Endothelial cell of hepatic sinusoid (primary cell): ENCODE data around the gene LDLRAD4.
"Not testable (repeated sequence)": the region's sequence is repeated elsewhere in the genome, so short reads cannot be mapped to it uniquely, and the experiment has no call there.

Experiments
- in situ Hi-C: cut with HindIII; loops from 2 replicates; pipeline ENCODE4 v1.10.0; 2017; ENCODE audit warnings: low sequenced_read_pairs

LDLRAD4 gene

DNA sequence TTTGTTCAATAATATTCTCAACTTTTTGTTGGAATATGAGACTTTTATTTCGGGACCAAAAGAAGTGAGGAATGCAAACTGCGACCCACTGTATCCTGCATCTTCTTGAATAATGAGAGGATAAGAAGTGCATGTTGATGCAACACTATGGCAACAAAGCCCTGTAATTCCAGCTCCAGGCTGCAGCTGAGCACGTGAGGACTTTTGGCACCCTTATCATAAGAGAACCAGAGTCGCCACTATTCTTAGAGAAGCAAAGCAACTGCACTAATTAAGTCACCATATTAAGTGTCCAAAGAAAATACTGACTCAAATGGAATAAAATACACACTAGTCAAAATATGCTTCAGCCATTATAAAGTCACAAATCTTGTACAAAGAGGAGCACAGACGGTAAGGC lies 441.9 kb downstream of the LDLRAD4 start:
- in situ Hi-C loops = loop anchor here (5.0 kb wide), 1 partner anchor 33 kb away; no protein-coding TSS in a partner anchor

DNA sequence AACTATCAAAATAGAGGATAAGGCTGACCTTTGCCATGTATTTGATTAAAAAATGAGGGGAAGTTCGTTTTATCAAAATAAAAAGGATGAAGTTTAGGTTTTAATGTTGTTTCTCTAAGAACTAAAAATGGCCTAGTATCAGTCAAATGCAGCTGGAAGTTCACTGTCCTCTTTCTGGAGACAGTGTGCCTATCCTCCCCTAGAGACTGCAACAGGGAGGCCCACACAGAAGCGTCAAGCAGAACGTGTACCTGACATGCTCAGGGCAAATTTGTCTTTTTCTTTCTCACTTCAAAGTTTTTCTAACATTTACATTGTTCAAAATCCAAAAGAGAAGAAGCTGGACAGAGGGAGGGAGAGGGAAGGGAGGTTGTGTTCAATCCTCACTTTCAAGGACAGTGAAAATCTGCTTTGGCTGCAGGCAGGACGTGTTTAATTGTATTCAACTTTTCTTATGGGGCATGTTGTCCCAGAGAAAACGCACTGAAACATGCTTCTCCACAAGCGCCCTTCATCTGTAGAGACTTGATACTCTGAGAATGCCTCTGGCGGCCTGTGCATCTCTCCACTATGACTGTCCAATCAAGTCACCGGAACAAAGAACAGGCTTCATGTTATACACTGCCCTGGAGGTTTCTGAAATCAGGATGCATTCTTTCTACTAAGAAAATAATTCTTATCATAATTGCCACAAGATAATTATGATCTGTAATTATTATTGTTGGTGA lies 442.7 kb downstream of the LDLRAD4 start:
- in situ Hi-C loops = loop anchor here (5.0 kb wide), 1 partner anchor 34 kb away; no protein-coding TSS in a partner anchor

DNA sequence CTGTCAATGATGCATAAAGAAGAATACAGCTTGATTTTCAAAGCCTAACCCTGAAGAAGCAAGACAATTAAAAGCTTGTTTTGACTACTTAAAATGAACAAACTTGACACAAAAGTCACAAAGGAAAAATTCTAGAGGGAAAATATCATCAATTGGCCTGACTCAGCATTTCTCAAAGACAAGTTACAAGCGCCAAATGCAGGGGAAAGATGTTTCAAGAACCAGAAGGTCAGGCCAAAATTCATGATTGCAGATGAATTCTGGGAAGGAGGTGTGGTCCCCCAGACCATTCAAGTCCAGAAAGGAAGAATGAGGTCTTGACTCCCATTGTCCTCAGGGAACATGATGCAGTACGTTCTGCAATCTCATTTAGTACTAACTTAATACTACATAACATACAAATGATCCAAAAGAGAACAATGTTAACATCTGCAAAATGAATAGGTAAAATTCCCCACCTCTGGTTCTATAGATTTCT lies 443.3 kb downstream of the LDLRAD4 start:
- in situ Hi-C loops = loop anchor here (5.0 kb wide), 1 partner anchor 35 kb away; no protein-coding TSS in a partner anchor

DNA sequence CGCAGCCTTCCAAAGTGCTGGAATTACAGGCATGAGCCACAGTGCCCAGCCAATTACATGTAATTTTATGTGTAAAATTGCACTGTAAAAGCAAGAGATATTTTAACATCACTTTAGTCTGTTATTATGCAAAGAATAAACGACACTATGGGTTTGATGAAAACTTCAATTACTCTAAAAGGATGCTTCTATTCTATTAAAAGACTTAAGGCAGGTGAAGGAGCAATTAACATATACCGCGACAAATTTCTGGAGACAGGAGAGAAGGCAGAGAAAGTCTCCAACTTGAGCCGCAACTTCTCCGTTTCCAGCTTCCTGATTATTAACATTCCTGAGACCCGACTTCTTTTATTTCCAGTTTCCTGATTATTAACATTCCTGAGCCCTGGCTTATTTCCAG lies 454.1 kb downstream of the LDLRAD4 start:
- in situ Hi-C loops = no loop called here

DNA sequence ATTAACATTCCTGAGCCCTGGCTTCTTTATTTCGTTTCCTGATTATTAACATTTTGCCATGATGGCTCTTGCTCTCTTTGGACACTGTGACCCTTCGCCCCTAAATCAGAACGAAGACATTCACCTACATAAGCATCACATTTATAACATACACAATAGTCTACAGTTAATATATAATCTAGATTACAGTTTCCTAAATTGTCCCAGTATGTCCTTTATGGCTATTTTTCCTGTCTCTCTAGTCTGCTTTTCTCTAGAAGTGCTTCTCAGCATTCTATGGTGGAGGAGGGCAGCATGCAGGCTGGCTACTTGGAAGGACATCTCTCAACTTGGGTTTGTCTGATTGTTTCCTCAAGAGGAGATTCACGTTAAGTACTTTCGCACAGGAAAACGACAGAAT lies 457.9 kb downstream of the LDLRAD4 start:
- in situ Hi-C loops = no loop called here

DNA sequence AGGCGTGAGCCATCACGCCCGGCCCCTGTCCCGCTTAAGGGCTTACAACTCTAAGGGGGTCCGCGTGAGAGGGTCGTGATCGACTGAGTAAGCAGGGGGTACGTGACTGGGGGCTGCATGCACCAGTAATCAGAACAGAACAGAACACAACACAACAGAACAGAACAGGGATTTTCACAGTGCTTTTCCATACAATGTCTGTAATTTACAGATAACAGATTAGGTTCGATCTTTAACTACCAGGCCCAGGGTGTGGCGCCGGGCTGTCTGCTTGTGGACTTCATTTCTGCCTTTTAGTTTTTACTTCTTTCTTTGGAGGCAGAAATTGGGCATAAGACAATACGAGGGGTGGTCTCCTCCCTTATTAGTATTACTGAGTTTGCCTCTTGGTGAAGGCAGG lies 458.8 kb downstream of the LDLRAD4 start:
- in situ Hi-C loops = not testable (repeated sequence)

DNA sequence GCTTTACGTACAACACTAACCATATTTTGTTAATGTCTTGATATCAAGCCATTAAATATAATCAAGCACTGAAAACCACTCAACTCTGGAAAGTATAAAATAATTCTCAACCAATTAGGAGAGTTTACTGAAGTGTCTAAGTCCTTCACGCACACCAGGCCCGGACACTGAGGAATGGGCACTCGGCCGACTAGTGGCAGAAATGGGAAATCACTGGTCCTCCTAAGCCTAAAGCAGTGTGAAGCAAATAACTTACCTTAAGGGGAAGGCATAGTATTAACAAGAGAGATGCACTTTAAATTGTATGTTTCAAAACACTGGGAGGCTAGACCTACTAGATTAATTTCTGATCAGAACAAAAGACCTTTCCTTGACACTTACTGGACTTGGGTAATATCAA lies 462.1 kb downstream of the LDLRAD4 start:
- in situ Hi-C loops = no loop called here

DNA sequence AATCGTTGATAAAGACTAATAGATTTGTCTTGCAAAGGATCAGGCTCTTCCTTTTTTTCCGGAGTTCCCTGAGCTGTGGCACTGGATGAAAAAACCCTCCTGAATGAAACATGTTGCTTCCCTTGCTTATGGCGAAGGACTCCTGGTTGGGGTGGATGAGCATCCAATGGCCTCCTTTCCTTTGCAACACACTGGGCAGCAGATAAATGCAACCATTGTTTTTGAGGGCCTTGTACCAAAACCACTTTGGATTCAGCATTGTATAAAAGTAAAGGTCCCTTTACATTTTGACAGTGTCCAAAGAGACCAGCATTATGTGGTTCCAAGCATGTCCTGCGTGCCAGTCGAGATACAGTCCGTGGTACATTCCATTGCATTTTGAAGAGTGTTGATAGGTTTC lies 463.1 kb downstream of the LDLRAD4 start:
- in situ Hi-C loops = no loop called here

DNA sequence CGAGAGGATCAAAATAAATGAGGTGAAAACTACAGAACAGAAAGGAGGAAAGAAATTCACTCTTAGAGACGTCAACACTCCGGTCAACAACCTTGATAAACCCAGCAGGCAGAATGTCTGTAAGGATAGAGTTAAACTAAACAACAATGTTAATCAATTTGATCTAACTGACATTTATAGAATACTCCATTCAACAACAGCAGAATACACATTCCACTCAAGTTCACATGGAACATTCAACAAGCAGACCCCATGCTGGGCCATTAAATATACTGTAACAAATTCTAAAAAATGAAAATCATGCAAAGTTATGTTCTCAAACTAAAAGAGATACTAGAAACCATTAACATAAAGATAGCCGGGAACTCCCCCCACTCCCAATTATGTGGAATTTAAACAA lies 466.0 kb downstream of the LDLRAD4 start:
- in situ Hi-C loops = no loop called here

DNA sequence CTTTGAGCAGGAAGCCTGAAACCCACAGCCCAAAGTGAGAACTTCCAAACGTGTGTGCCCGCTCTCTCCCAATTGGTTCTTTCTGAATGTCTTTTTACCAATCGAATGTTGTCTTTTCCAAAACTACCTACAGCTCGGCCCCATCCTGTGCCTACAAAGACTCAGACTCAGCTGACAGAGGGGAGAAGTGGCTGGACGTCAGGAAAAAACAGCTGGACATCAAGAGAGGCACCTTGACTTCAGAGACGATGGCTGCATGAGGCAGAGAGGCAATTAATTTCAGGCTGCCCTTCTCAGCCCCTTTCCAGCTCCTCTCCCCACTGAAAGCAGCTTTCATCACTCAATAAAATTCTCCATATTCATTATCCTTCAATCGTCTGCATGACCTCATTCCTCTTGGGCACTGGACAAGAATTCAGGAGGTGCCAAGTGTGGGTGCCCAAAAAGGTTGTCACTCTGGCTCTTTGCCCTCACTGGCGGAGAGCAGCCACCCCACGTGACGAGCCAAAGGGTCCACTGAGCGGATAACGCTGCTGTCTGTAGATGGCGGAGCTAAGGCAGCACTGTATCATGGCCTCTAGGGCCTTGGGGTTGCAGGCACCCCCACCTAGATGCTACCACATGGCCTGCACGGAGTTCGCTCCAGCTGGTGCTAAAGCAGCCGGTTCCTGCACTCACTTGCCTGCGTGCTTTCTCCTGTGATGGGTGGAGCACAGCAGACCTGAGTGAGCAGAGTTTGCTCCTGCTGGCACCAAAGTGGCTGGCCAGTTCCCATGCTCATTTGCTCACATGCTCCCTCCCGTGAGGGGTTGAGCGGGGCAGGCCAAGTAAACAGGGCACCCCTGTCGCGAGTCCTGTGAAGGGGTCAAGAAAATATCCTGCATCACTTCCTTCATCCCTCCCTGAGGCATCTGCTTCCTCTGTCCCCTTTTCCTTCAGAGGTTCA lies 469.9 kb downstream of the LDLRAD4 start:
- in situ Hi-C loops = no loop called here

DNA sequence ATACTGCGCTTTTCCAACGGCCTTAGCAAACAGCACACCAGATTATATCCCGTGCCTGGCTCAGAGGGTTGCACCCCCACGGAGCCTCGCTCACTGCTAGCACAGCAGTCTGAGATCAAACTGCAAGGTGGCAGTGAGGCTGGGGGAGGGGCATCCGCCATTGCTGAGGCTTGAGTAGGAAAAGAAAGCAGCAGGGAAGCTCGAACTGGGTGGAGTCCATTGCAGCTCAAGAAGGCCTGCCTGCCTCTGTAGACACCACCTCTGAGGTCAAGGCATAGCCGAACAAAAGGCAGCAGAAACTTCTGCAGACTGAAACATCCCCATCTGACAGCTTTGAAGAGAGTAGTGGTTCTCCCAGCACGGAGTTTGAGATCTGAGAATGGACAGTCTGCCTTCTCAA lies 471.5 kb downstream of the LDLRAD4 start:
- in situ Hi-C loops = not testable (repeated sequence)

DNA sequence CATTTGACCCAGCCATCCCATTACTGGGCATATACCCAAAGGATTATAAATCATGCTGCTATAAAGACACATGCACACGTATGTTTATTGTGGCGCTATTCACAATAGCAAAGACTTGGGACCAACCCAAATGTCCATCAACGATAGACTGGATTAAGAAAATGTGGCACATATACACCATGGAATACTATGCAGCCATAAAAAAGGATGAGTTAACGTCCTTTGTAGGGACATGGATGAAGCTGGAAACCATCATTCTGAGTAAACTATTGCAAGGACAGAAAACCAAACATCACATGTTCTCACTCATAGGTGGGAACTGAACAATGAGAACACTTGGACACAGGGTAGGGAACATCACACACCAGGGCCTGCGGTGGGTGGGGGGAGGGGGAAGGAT lies 476.8 kb downstream of the LDLRAD4 start:
- in situ Hi-C loops = not testable (repeated sequence)

DNA sequence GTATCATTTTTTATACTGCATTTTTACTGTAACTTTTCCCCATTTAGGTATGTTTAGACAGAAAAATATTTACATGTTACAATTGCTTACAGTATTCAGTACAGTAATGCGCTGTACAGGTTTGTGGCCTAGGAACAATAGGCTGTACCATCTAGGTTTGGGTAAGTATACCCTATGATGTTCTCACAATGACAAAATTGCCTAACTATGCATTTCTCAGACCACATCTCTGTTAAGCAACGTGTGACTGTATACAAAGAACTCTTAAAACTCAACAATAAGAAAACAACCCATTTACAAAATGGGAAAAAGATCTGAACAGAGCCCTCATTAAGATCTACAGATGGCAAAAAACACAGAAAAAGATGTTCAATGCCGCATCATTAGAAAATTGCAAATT lies 478.4 kb downstream of the LDLRAD4 start:
- in situ Hi-C loops = no loop called here

DNA sequence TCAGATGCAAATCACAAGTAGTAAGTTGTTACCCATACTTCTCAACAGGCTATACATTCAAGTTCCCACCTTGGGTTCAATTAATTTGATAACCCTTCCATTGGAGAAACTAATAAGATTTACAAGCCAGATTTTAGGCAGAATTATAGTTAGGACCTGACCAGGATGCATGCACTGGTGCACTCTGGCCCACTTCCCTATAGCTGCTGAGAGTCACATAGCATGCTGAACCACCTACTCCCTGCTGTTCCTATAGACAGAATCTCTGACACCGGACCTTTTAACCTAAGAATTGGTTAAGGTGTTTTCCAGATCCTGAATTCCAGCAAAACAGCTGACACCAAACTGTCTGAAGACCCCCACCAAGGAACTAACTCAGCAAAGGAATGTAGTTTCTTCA lies 481.6 kb downstream of the LDLRAD4 start:
- in situ Hi-C loops = no loop called here
